ENCODE results near the gene EXOSC10. TPM values are rescaled to one million over a fixed set of nuclear protein-coding genes. Genes with fewer than 3 reads are reported as not detected.

Gene EXOSC10
- total and polyA plus RNA-seq, 2 of the 13 experiments (the other 11 are each of a cell fraction or from before 2014, with no cell fraction given): 48.4 to 67.6 TPM

DNA sequence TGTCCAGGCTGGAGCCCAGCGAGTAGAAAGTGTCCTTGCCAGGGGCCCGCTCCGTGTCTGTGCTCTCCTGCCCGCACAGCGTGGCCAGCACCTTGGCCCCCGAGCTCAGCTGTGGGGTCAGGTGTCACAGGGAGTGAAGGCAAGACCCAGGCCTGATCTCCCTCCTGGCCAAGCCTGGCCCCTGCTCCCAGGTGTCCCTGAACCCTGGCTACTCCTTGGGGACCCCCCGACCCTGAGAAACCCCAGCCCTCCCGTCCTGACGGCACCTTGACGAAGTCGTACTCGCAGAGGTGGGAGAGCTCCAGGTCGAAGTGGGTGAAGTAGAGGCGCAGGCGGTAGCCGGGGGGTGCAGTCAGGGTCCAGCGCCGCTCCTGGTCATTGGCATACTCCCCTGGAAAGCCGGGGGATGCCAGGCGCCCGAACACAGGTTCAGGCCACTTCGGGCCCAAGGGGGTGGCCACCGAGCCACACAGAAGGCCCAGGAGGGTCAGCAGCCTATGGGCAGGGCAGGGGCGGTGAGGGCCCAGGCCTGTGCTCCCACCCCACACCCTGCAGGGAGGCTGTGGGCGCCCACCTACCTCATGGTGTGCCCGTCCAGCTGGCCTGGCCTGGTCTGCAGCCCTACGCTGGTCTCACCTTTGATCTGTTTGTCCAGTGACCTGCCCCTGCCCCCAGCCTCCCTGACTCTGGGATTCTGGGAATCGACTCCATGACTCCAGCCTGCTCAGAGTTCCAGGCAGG, 52.9 kb downstream of the EXOSC10 start, which contains the start of gene MASP2 (continued):
- no peak for TF ChIP-seq ZNF841 (CRISPR knock-in tag; IDR thresholded peaks at IDR 0.05; ENCODE audit: borderline replicate concordance)
- 0 out of 2 replicates have a peak, but pooled peaks have one; percentile 44 for TF ChIP-seq THAP11 (CRISPR knock-in tag; IDR thresholded peaks at IDR 0.05)
- TF ChIP-seq, protein P1, sequence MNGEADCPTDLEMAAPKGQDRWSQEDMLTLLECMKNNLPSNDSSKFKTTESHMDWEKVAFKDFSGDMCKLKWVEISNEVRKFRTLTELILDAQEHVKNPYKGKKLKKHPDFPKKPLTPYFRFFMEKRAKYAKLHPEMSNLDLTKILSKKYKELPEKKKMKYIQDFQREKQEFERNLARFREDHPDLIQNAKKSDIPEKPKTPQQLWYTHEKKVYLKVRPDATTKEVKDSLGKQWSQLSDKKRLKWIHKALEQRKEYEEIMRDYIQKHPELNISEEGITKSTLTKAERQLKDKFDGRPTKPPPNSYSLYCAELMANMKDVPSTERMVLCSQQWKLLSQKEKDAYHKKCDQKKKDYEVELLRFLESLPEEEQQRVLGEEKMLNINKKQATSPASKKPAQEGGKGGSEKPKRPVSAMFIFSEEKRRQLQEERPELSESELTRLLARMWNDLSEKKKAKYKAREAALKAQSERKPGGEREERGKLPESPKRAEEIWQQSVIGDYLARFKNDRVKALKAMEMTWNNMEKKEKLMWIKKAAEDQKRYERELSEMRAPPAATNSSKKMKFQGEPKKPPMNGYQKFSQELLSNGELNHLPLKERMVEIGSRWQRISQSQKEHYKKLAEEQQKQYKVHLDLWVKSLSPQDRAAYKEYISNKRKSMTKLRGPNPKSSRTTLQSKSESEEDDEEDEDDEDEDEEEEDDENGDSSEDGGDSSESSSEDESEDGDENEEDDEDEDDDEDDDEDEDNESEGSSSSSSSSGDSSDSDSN (CRISPR knock-in tag; IDR thresholded peaks at IDR 0.05): peak; percentile 54
- TF ChIP-seq EEA1 (CRISPR knock-in tag; IDR thresholded peaks at IDR 0.05; ENCODE audit: borderline replicate concordance): no peak
- no peak; the same call in 1 of the 2 replicates for TF ChIP-seq ZNF788 (CRISPR knock-in tag; IDR thresholded peaks at IDR 0.05; ENCODE audit: borderline replicate concordance)
- no peak for TF ChIP-seq ZNF326 (CRISPR knock-in tag; IDR thresholded peaks at IDR 0.05; ENCODE audit: borderline replicate concordance)
- TF ChIP-seq ZNF264 (CRISPR knock-in tag; IDR thresholded peaks at IDR 0.05): no peak; the same call in 1 of the 2 replicates
- TF ChIP-seq, protein P2, sequence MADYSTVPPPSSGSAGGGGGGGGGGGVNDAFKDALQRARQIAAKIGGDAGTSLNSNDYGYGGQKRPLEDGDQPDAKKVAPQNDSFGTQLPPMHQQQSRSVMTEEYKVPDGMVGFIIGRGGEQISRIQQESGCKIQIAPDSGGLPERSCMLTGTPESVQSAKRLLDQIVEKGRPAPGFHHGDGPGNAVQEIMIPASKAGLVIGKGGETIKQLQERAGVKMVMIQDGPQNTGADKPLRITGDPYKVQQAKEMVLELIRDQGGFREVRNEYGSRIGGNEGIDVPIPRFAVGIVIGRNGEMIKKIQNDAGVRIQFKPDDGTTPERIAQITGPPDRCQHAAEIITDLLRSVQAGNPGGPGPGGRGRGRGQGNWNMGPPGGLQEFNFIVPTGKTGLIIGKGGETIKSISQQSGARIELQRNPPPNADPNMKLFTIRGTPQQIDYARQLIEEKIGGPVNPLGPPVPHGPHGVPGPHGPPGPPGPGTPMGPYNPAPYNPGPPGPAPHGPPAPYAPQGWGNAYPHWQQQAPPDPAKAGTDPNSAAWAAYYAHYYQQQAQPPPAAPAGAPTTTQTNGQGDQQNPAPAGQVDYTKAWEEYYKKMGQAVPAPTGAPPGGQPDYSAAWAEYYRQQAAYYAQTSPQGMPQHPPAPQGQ (CRISPR knock-in tag; IDR thresholded peaks at IDR 0.05; ENCODE audit: borderline replicate concordance): no peak
- TF ChIP-seq ZNF121 (CRISPR knock-in tag; IDR thresholded peaks at IDR 0.05): no peak
- TF ChIP-seq, protein P3, sequence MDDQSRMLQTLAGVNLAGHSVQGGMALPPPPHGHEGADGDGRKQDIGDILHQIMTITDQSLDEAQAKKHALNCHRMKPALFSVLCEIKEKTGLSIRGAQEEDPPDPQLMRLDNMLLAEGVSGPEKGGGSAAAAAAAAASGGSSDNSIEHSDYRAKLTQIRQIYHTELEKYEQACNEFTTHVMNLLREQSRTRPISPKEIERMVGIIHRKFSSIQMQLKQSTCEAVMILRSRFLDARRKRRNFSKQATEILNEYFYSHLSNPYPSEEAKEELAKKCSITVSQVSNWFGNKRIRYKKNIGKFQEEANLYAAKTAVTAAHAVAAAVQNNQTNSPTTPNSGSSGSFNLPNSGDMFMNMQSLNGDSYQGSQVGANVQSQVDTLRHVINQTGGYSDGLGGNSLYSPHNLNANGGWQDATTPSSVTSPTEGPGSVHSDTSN (CRISPR knock-in tag; IDR thresholded peaks at IDR 0.05; ENCODE audit: borderline replicate concordance): no peak
- TF ChIP-seq, protein P4, sequence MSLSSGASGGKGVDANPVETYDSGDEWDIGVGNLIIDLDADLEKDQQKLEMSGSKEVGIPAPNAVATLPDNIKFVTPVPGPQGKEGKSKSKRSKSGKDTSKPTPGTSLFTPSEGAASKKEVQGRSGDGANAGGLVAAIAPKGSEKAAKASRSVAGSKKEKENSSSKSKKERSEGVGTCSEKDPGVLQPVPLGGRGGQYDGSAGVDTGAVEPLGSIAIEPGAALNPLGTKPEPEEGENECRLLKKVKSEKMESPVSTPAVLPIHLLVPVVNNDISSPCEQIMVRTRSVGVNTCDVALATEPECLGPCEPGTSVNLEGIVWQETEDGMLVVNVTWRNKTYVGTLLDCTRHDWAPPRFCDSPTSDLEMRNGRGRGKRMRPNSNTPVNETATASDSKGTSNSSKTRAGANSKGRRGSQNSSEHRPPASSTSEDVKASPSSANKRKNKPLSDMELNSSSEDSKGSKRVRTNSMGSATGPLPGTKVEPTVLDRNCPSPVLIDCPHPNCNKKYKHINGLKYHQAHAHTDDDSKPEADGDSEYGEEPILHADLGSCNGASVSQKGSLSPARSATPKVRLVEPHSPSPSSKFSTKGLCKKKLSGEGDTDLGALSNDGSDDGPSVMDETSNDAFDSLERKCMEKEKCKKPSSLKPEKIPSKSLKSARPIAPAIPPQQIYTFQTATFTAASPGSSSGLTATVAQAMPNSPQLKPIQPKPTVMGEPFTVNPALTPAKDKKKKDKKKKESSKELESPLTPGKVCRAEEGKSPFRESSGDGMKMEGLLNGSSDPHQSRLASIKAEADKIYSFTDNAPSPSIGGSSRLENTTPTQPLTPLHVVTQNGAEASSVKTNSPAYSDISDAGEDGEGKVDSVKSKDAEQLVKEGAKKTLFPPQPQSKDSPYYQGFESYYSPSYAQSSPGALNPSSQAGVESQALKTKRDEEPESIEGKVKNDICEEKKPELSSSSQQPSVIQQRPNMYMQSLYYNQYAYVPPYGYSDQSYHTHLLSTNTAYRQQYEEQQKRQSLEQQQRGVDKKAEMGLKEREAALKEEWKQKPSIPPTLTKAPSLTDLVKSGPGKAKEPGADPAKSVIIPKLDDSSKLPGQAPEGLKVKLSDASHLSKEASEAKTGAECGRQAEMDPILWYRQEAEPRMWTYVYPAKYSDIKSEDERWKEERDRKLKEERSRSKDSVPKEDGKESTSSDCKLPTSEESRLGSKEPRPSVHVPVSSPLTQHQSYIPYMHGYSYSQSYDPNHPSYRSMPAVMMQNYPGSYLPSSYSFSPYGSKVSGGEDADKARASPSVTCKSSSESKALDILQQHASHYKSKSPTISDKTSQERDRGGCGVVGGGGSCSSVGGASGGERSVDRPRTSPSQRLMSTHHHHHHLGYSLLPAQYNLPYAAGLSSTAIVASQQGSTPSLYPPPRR (CRISPR knock-in tag; IDR thresholded peaks at IDR 0.05; ENCODE audit: borderline replicate concordance): peak; percentile 49; the same call in 1 of the 2 replicates
- peak; percentile 36; the same call in 1 of the 2 replicates for TF ChIP-seq YEATS2 (CRISPR knock-in tag; IDR thresholded peaks at IDR 0.05; ENCODE audit: borderline replicate concordance)
- no peak for TF ChIP-seq MEF2D (CRISPR knock-in tag; IDR thresholded peaks at IDR 0.05)
- no peak for TF ChIP-seq ZFAT (CRISPR knock-in tag; conservative IDR thresholded peaks at IDR 0.05)
- TF ChIP-seq NR2C2 (CRISPR knock-in tag; IDR thresholded peaks at IDR 0.05; ENCODE audit: borderline replicate concordance): peak; percentile 40
- TF ChIP-seq, protein P5, sequence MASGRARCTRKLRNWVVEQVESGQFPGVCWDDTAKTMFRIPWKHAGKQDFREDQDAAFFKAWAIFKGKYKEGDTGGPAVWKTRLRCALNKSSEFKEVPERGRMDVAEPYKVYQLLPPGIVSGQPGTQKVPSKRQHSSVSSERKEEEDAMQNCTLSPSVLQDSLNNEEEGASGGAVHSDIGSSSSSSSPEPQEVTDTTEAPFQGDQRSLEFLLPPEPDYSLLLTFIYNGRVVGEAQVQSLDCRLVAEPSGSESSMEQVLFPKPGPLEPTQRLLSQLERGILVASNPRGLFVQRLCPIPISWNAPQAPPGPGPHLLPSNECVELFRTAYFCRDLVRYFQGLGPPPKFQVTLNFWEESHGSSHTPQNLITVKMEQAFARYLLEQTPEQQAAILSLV (CRISPR knock-in tag; IDR thresholded peaks at IDR 0.05; ENCODE audit: borderline replicate concordance): peak; percentile 32; the same call in 1 of the 2 replicates
- peak; percentile 72 for TF ChIP-seq ZMYM2 (CRISPR knock-in tag; IDR thresholded peaks at IDR 0.05)

All from HepG2 (cell line).